Measurements from ENCODE around the gene AHCY.

DNA sequence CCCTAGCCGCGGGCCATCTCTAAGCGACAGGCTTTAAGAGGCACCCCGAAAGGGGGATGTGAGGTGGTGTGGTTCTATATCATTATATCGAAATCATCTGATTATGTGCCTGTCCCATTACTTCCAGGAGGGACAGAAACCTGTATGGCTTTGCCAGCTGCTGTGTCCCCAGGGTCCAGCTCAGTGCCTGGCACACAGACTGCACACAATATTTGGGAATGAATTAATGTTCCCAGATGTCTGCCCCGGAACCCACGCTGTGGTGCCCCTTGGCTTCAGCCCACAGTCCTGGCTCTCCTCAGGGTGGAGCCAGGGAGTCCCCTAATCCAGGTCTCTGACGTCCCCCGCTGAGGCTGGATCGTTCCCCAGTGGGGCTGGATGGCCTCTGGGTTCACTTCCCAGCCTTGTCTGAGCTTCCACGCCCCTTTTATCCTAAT lies 8.9 kb upstream of the AHCY start:
- no peak for TF ChIP-seq CTCF (IDR thresholded peaks at IDR 0.05)
- no peak for TF ChIP-seq EP300 (IDR thresholded peaks at IDR 0.05)
- no peak for TF ChIP-seq POLR2A (IDR thresholded peaks at IDR 0.05)

All from tibial nerve (tissue), 4 donors.